ENCODE results near the gene HADH. TPM values are rescaled to one million over a fixed set of nuclear protein-coding genes. Genes with fewer than 3 reads are reported as not detected.

Gene HADH
- total RNA-seq, 3 donors from 2014 or later: 76.7 to 151 (median 103) TPM

- intact Hi-C loops (cut with DNase I, micrococcal nuclease): no loop called here
- Histone ChIP-seq H3K4me3 (no peak overlapping the region), H3K9me3 (no peaks in the 10 kb centered on the region), H3K4me1 (ENCODE audit: low read depth) (no peaks in the 10 kb centered on the region), H3K36me3 (ENCODE audit: low read depth) (no peaks in the 10 kb centered on the region)
- no peak for TF ChIP-seq CTCF (IDR thresholded peaks at IDR 0.05)
- no peak for ATAC-seq
- DNase-seq: no peak
Measured at GRCh38 chr4:108051343-108051742, 61.7 kb downstream of the HADH start.

- Histone ChIP-seq H3K9me3 (no peaks in the 10 kb centered on the region), H3K36me3 (ENCODE audit: low read depth) (no peaks in the 10 kb centered on the region), H3K4me3 (no peak overlapping the region), H3K4me1 (ENCODE audit: low read depth) (no peaks in the 10 kb centered on the region)
- DNase-seq (no peak), ATAC-seq (no peak)
- TF ChIP-seq CTCF (IDR thresholded peaks at IDR 0.05): no peak
- intact Hi-C loops (cut with DNase I, micrococcal nuclease): no loop called here
Measured at GRCh38 chr4:108052558-108053120, 63.0 kb downstream of the HADH start.

GRCh38 chr4:108053251-108053711 lies 63.6 kb downstream of the HADH start:
- ATAC-seq: peak; percentile 35
- Histone ChIP-seq H3K4me1 (ENCODE audit: low read depth) (no peaks in the 10 kb centered on the region), H3K4me3 (no peak overlapping the region), H3K9me3 (no peaks in the 10 kb centered on the region), H3K36me3 (ENCODE audit: low read depth) (no peaks in the 10 kb centered on the region)
- no peak for TF ChIP-seq CTCF (IDR thresholded peaks at IDR 0.05)
- intact Hi-C loops (cut with DNase I, micrococcal nuclease): no loop called here
- no peak for DNase-seq

GRCh38 chr4:108054025-108054638 lies 64.4 kb downstream of the HADH start:
- H3K4me1 ChIP-seq (ENCODE audit: low read depth): no peaks in the 10 kb centered on the region
- peak; percentile 18 for ATAC-seq
- H3K4me3 ChIP-seq: no peak overlapping the region
- H3K9me3 ChIP-seq: no peaks in the 10 kb centered on the region
- no peak for TF ChIP-seq CTCF (IDR thresholded peaks at IDR 0.05)
- intact Hi-C loops (cut with DNase I, micrococcal nuclease): no loop called here
- no peaks in the 10 kb centered on the region for H3K36me3 ChIP-seq (ENCODE audit: low read depth)
- DNase-seq: no peak

GRCh38 chr4:108055787-108056186 lies 66.1 kb downstream of the HADH start:
- DNase-seq (no peak), ATAC-seq (no peak)
- intact Hi-C loops (cut with DNase I, micrococcal nuclease): no loop called here
- TF ChIP-seq CTCF (IDR thresholded peaks at IDR 0.05): no peak
- H3K4me1 ChIP-seq (ENCODE audit: low read depth): no peaks in the 10 kb centered on the region
- H3K4me3 ChIP-seq: no peak overlapping the region
- no peaks in the 10 kb centered on the region for H3K36me3 ChIP-seq (ENCODE audit: low read depth)
- no peaks in the 10 kb centered on the region for H3K9me3 ChIP-seq

Data from mucosa of descending colon (tissue), 3 donors.